H1 (cell line): Measurements from ENCODE around the gene PRDM2. TPM values are rescaled to one million over a fixed set of nuclear protein-coding genes. Genes with fewer than 3 reads are reported as not detected.

ENCODE experiments used
- CTCF ChIA-PET: fragments of 300-600 bp; sonication (Branson Sonifier 250); formaldehyde crosslinking; loops from one replicate; lab custom pipeline; 2021; ENCODE audit not compliant: partially characterized antibody; lab: Charles Lee
- POLR2A ChIA-PET: fragments of 300-600 bp; sonication (Branson Sonifier 250); formaldehyde crosslinking; loops from one replicate; lab custom pipeline; 2021; ENCODE audit warnings: inconsistent platforms; ENCODE audit not compliant: partially characterized antibody; lab: Charles Lee
- DNase-seq, 2 experiments: peaks; one replicate each; pipeline versions ENCODE4 v3.0.0 to v3.0.0-alpha.2; 2010 to 2022; ENCODE audit warnings: low spot score in 2 of 2, low read depth in 1 of 2, mixed read lengths in 1 of 2
- FAIRE-seq: peaks from 2 replicates; lab custom pipeline; 2011; peaks lifted over from hg19 to GRCh38; lab: Jason Lieb, UNC
- H2AFZ ChIP-seq: 2 replicates; pipeline ENCODE4 v1.8.1; 2012; ENCODE audit warnings: low read length, inconsistent platforms
- H2AK5ac ChIP-seq: 2 replicates; pipeline ENCODE4 v1.6.1; 2013; ENCODE audit warnings: low read depth, low read length
- H2BK120ac ChIP-seq: replicated peaks from 2 replicates; pipeline ENCODE3; 2013; ENCODE audit warnings: low read depth, low read length, inconsistent platforms
- H2BK12ac ChIP-seq: 2 replicates; pipeline ENCODE4 v1.6.1; 2013; ENCODE audit warnings: low read depth, low read length
- H2BK15ac ChIP-seq: 2 replicates; pipeline ENCODE4 v1.6.1; 2013; ENCODE audit warnings: low read length
- H2BK20ac ChIP-seq: 2 replicates; pipeline ENCODE4 v1.6.1; 2013; ENCODE audit warnings: low read length
- H2BK5ac ChIP-seq: 2 replicates; pipeline ENCODE4 v1.6.1; 2013; ENCODE audit warnings: low read depth, low read length
- H3K14ac ChIP-seq: 2 replicates; pipeline ENCODE4 v1.6.1; 2013; ENCODE audit warnings: inconsistent platforms; ENCODE audit not compliant: insufficient read length
- H3K18ac ChIP-seq: 2 replicates; pipeline ENCODE4 v1.6.1; 2013; ENCODE audit warnings: low read length; ENCODE audit errors: extremely low read depth
- H3K23ac ChIP-seq: 2 replicates; pipeline ENCODE4 v1.6.1; 2013; ENCODE audit warnings: inconsistent platforms; ENCODE audit not compliant: insufficient read length
- H3K23me2 ChIP-seq: 2 replicates; pipeline ENCODE4 v1.6.1; 2013; ENCODE audit warnings: low read depth, low read length
- H3K27ac ChIP-seq: 2 replicates; pipeline ENCODE4 v1.6.1; 2011; ENCODE audit warnings: low read depth, low read length, inconsistent platforms
- H3K27me3 ChIP-seq, 4 experiments: replicated peaks in 1 of 4; 1 replicate in 1 of 4; 2 replicates in 3 of 4; pipeline versions ENCODE4 v1.6.1 to v1.8.1; 2011 to 2013; ENCODE audit warnings: low read length in 3 of 4, mild to moderate bottlenecking in 3 of 4, inconsistent platforms in 2 of 4, mixed read lengths in 2 of 4, moderate library complexity in 1 of 4; ENCODE audit not compliant: control insufficient read depth in 3 of 4, insufficient read depth in 3 of 4; ENCODE audit errors: extremely low read depth in 1 of 4
- H3K36me3 ChIP-seq, 4 experiments: 2 replicates each; pipeline versions ENCODE4 v1.6.1 to v1.8.1; 2011 to 2013; ENCODE audit warnings: mild to moderate bottlenecking in 4 of 4, low read length in 3 of 4, moderate library complexity in 2 of 4, control low read depth in 1 of 4, inconsistent platforms in 1 of 4; ENCODE audit not compliant: insufficient read depth in 4 of 4, control insufficient read depth in 2 of 4
- H3K4ac ChIP-seq: replicated peaks from 2 replicates; pipeline ENCODE3; 2013; ENCODE audit warnings: low read length, low read depth, mixed read lengths, inconsistent platforms; ENCODE audit not compliant: insufficient read length
- H3K4me1 ChIP-seq, 4 experiments: replicated peaks in 1 of 4; 1 replicate in 1 of 4; 2 replicates in 3 of 4; pipeline versions ENCODE4 v1.6.1 to v1.8.1; 2011 to 2013; ENCODE audit warnings: low read length in 3 of 4, inconsistent platforms in 2 of 4, mixed read lengths in 1 of 4; ENCODE audit not compliant: insufficient read depth in 4 of 4, control insufficient read depth in 3 of 4
- H3K4me2 ChIP-seq, 2 experiments: 2 replicates each; pipeline versions ENCODE4 v1.6.1 to v1.8.1; 2011 to 2013; ENCODE audit warnings: low read depth in 2 of 2, low read length in 2 of 2, control low read depth in 1 of 2, inconsistent platforms in 1 of 2, mild to moderate bottlenecking in 1 of 2; ENCODE audit not compliant: insufficient read depth in 1 of 2
- H3K4me3 ChIP-seq, 4 experiments: fragments of 200-600, 300-600 bp in 1 of 4; sonication (generic), shearing (Covaris generic), sonication (Bioruptor Twin) in 1 of 4; 2 replicates each; pipeline versions ENCODE4 v1.5.1 to v1.8.1; 2011 to 2016; ENCODE audit warnings: low read length in 4 of 4, low read depth in 3 of 4, control low read depth in 2 of 4, inconsistent platforms in 2 of 4, mild to moderate bottlenecking in 2 of 4, mixed read lengths in 1 of 4, moderate library complexity in 1 of 4; ENCODE audit not compliant: insufficient read depth in 2 of 4; ENCODE audit errors: extremely low read depth in 1 of 4
- H3K56ac ChIP-seq: replicated peaks from 2 replicates; pipeline ENCODE3; 2013; ENCODE audit warnings: low read depth, mild to moderate bottlenecking, mixed read lengths, low read length, inconsistent platforms; ENCODE audit not compliant: insufficient read length
- H3K79me1 ChIP-seq: 2 replicates; pipeline ENCODE4 v1.6.1; 2013; ENCODE audit warnings: low read depth, low read length, control low read depth
- H3K79me2 ChIP-seq, 2 experiments: 2 replicates each; pipeline versions ENCODE4 v1.6.1 to v1.8.1; 2012 to 2013; ENCODE audit warnings: low read length in 2 of 2, mild to moderate bottlenecking in 2 of 2, inconsistent platforms in 1 of 2; ENCODE audit not compliant: insufficient read depth in 2 of 2, control insufficient read depth in 1 of 2
- H3K9ac ChIP-seq, 4 experiments: replicated peaks in 1 of 4; 1 replicate in 1 of 4; 2 replicates in 3 of 4; pipeline versions ENCODE4 v1.6.1 to v1.8.1; 2011 to 2013; ENCODE audit warnings: low read depth in 3 of 4, low read length in 3 of 4, control low read depth in 2 of 4, mild to moderate bottlenecking in 2 of 4, moderate library complexity in 2 of 4, inconsistent platforms in 1 of 4; ENCODE audit errors: extremely low read depth in 1 of 4
- H3K9me3 ChIP-seq, 2 experiments: 2 replicates each; pipeline versions ENCODE4 v1.6.1 to v1.8.1; 2012 to 2013; ENCODE audit warnings: mild to moderate bottlenecking in 2 of 2, moderate library complexity in 2 of 2, control low read depth in 1 of 2, inconsistent platforms in 1 of 2, low read depth in 1 of 2, low read length in 1 of 2, mixed read lengths in 1 of 2; ENCODE audit not compliant: insufficient read depth in 2 of 2
- H4K20me1 ChIP-seq, 2 experiments: replicated peaks in 1 of 2; 2 replicates each; pipeline versions ENCODE3 to v1.8.1; 2011 to 2013; ENCODE audit warnings: inconsistent platforms in 2 of 2, low read length in 2 of 2, mild to moderate bottlenecking in 1 of 2; ENCODE audit not compliant: insufficient read depth in 2 of 2, control insufficient read depth in 1 of 2
- H4K5ac ChIP-seq: 2 replicates; pipeline ENCODE4 v1.6.1; 2013; ENCODE audit warnings: low read length, low read depth, mixed read lengths, inconsistent platforms; ENCODE audit not compliant: insufficient read length
- H4K8ac ChIP-seq: 2 replicates; pipeline ENCODE4 v1.8.0; 2013; ENCODE audit warnings: mild to moderate bottlenecking, moderate library complexity, low read length, inconsistent platforms; ENCODE audit not compliant: insufficient read depth; ENCODE audit errors: extremely low read depth
- H4K91ac ChIP-seq: replicated peaks from 2 replicates; pipeline ENCODE3; 2013; ENCODE audit warnings: low read length, mixed read lengths, inconsistent platforms; ENCODE audit not compliant: insufficient read length
- KDM5A ChIP-seq: fragments of 200-600 bp; IDR thresholded peaks from 2 replicates; pipeline ENCODE4 v1.7.1; 2012; ENCODE audit warnings: mild to moderate bottlenecking, low read length, inconsistent platforms, mixed read lengths
- MAFK ChIP-seq: IDR thresholded peaks from 2 replicates; pipeline ENCODE4 v1.6.1; 2012; ENCODE audit warnings: low read depth, mild to moderate bottlenecking, improper control_type of control experiment, low read length
- WGBS, 2 experiments: shearing (Covaris generic) in 1 of 2; methylation state at CpG; one replicate each; pipeline versions ENCODE4 v1.1.6 to v1.1.7; 2013 to 2015; ENCODE audit warnings: low lambda C conversion rate in 2 of 2, mixed read lengths in 2 of 2, inconsistent platforms in 1 of 2, low coverage in 1 of 2, missing lambda C conversion rate in 1 of 2; ENCODE audit not compliant: insufficient replicate concordance in 2 of 2, insufficient coverage in 1 of 2, insufficient read length in 1 of 2; ENCODE audit errors: extremely low coverage in 1 of 2, missing lambda C conversion rate in 1 of 2; 5-methylcytosine and 5-hydroxymethylcytosine counted together
- polyA plus RNA-seq, 7 experiments: library from polyadenylated mRNA; depleted of rRNA in 3 of 7; stranded (reverse) in 5 of 7; unstranded in 2 of 7; fragments of >200 nt in 5 of 7; fragments of 200-250 nt in 2 of 7; gene quantifications; 1 replicate in 5 of 7; 2 replicates in 1 of 7; 4 replicates in 1 of 7; pipeline versions ENCODE4 v1.2.1 to v1.2.3, GENCODE V29; 2011 to 2013; ENCODE audit warnings: missing spikeins in 2 of 7, mixed read lengths in 2 of 7
- total RNA-seq: library from RNA; stranded (reverse); fragmentation: NEBNext Ultra II Directional; extraction: Animal tissue kit (Norgen Biotek cat#: 25700); gene quantifications from 2 replicates; pipeline ENCODE4 v1.2.1, GENCODE V29; 2021

PRDM2 gene
- total and polyA plus RNA-seq, 2 of the 8 experiments (the other 6 are each of a cell fraction or from before 2014, with no cell fraction given), result 5.8 to 21.2 TPM

GRCh38 chr1:13663969-13664368 lies 36.0 kb upstream of the PRDM2 start:
- no peak overlapping the region for H2BK12ac ChIP-seq
- no peaks in the 10 kb centered on the region for H3K27me3 ChIP-seq
- WGBS, 2 experiments, result 71% methylated on average over 4 of the region's 4 CpGs; no CpG with 5 or more reads in 1 of the 2 experiments
- H3K9ac ChIP-seq, result no peak overlapping the region
- no peak overlapping the region for H2BK5ac ChIP-seq
- no peak overlapping the region for H3K4me3 ChIP-seq
- H4K20me1 ChIP-seq, result no peaks in the 10 kb centered on the region
- no peak overlapping the region for H4K8ac ChIP-seq
- H2BK15ac ChIP-seq, result no peak overlapping the region
- no peaks in the 10 kb centered on the region for H3K36me3 ChIP-seq
- H3K14ac ChIP-seq, result no peak overlapping the region
- no peaks in the 10 kb centered on the region for H3K4me1 ChIP-seq
- no peak overlapping the region for H2AFZ ChIP-seq
- POLR2A ChIA-PET, result no interaction called here
- no peak overlapping the region for H4K5ac ChIP-seq
- no peaks in the 10 kb centered on the region for H3K23me2 ChIP-seq
- H3K4ac ChIP-seq, result no peak overlapping the region
- CTCF ChIA-PET, result interaction anchor here (0.8 to 4.8 kb wide), 14 partner anchors 9 to 295 kb away, joined by 3 to 27 read pairs (median 4); no protein-coding TSS in a partner anchor
- H3K23ac ChIP-seq, result no peak overlapping the region
- peaks cover 5 to 10% of the 10 kb centered on the region in 2 experiments; a peak in 3 of 4 replicates for H3K9me3 ChIP-seq
- H2BK120ac ChIP-seq, result no peak overlapping the region
- no peak overlapping the region for H3K4me2 ChIP-seq
- H2AK5ac ChIP-seq, result no peak overlapping the region
- no peaks in the 10 kb centered on the region for H3K79me2 ChIP-seq
- H3K56ac ChIP-seq, result peak overlapping the region; percentile 14
- no peak for TF ChIP-seq KDM5A
- TF ChIP-seq MAFK, result no peak
- no peak overlapping the region for H3K18ac ChIP-seq
- no peak overlapping the region for H2BK20ac ChIP-seq
- no peak overlapping the region for H4K91ac ChIP-seq
- DNase-seq, result no peak
- H3K27ac ChIP-seq, result no peak overlapping the region
- no peak for FAIRE-seq
- H3K79me1 ChIP-seq, result no peaks in the 10 kb centered on the region
